ENCODE measurements around the gene PLPPR2. TPM values are rescaled to one million over a fixed set of nuclear protein-coding genes. Genes with fewer than 3 reads are reported as not detected.
"Not testable (repeated sequence)": the region's sequence is repeated elsewhere in the genome, so short reads cannot be mapped to it uniquely, and the experiment has no call there.

PLPPR2 gene
- total RNA-seq, 1 donor from 2014 or later = 61.4 TPM

DNA sequence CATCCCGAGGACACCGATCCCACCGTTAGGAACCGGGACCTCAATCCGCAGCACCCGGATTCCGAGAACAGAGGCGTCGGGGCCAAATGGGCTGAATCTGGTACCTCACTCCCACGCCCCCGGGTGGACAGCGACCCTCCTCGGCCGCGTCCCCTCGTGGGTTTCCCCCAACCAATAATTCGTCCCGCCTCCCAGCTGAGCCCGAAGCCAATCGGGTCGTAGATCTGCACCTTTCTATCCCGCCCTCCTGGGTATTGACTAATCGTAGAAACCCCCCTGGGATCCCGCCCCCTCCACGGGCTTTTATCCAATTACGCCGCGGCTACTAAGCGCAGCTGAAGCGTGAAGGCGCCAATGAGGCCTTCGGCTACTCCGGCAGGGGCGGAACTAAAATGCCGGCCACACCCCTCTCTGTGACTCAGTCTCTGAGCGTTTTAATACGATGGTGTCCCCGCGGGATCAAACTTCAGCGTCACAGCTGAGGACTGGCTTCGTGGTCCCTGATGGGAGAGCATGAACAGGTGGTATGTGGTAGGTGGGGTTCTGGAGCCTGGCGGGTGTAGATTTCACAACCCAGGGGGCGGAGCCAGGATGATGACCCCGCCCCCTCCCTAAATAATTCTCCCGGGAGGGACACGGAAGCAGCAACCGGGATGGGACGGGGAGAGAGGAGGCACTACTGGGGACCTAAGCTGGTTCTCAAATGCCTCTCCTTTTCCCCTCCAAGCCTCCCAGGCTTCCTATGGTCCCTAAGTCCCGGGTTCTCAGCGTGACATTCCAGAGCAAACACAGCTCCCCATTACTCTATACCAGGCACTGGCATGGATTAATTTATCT, 8.9 kb upstream of the PLPPR2 start, which contains the start of the genes CCDC159 and TMEM205:
CCDC159 (plus strand) TSS at position 416 of the 837 bp plus-strand sequence; CDS start at position 504, 88 bp downstream.
TMEM205 (minus strand) TSS at position 165 of the 837 bp plus-strand sequence. CDS start 649 bp downstream, outside the sequence.
- TF ChIP-seq, protein P1, sequence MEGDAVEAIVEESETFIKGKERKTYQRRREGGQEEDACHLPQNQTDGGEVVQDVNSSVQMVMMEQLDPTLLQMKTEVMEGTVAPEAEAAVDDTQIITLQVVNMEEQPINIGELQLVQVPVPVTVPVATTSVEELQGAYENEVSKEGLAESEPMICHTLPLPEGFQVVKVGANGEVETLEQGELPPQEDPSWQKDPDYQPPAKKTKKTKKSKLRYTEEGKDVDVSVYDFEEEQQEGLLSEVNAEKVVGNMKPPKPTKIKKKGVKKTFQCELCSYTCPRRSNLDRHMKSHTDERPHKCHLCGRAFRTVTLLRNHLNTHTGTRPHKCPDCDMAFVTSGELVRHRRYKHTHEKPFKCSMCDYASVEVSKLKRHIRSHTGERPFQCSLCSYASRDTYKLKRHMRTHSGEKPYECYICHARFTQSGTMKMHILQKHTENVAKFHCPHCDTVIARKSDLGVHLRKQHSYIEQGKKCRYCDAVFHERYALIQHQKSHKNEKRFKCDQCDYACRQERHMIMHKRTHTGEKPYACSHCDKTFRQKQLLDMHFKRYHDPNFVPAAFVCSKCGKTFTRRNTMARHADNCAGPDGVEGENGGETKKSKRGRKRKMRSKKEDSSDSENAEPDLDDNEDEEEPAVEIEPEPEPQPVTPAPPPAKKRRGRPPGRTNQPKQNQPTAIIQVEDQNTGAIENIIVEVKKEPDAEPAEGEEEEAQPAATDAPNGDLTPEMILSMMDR (IDR thresholded peaks at IDR 0.05) = no peak
- intact Hi-C loops (cut with DNase I) = loop anchor here (1.0 kb wide), 3 partner anchors 9 to 89 kb away; partner anchors contain the start of genes ODAD3, PLPPR2, PRKCSH and SWSAP1
- DNase-seq (ENCODE audit: low spot score in 2 of 2) = peak; percentile 98 to 100
- Histone ChIP-seq H3K27me3 (no peaks in the 10 kb centered on the region), H3K36me3 (peaks cover 0 to 2% of the 10 kb centered on the region in 2 donors), H3K4me3 (peak within 1 kb of the TSS; percentile 65 to 92), H3K27ac (peak within 1 kb of the TSS; percentile 79 to 94), H3K9me3 (no peaks in the 10 kb centered on the region), H3K4me1 (peaks cover 11 to 17% of the 10 kb centered on the region in 2 donors)

DNA sequence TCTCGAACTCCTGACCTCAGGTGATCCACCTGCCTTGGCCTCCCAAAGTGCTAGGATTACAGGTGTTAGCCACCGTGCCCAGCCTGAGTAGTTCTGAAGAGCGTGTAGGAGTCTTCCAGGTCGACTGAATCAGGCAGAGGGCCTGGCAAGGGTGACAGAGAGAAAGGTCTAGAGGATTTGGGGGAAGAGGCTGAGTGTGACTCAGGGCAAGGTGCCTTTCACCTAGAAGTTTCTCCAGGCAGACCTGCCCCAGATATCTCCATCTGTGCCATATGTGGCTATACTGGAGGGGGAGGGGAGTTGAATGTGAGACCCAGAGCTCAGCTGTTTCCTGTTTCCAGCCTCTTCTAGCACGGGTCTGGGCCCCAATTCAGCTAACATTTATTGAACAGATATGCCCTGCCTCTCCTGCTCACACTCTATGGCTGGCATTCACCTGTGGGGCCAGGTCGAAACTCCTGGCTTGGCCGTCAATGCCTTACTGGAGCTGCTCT, 7.6 kb upstream of the PLPPR2 start:
- Histone ChIP-seq H3K4me3 (no peak overlapping the region), H3K27me3 (no peaks in the 10 kb centered on the region), H3K4me1 (peaks cover 11 to 17% of the 10 kb centered on the region in 2 donors), H3K27ac (peak overlapping the region in 1 of 2 donors; percentile 79), H3K36me3 (no peaks in the 10 kb centered on the region), H3K9me3 (no peaks in the 10 kb centered on the region)
- DNase-seq (ENCODE audit: low spot score in 2 of 2) = no peak
- intact Hi-C loops (cut with DNase I) = no loop called here
- TF ChIP-seq, protein P1 (IDR thresholded peaks at IDR 0.05) = no peak

DNA sequence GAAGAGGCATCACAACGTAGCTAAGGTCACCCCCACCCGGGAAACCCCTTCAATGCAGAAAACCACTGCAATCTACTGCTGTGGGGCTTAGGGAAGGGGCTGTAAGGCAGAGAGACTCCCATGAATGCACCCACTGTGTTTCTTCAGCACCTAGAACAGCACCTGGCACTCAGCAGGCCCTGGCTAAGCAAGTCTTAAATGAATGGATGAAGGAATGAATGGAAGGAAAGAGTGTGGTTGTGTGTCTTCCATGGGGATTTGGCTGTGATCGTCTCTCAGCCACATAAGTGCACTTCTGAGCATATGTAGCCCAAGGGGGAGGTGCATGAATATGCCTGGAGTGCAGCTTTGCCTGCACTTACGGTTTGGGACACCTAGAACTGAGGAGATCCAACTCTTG, 6.1 kb upstream of the PLPPR2 start:
- H3K4me1 ChIP-seq = peaks cover 11% of the 10 kb centered on the region in 2 donors
- TF ChIP-seq, protein P1 (IDR thresholded peaks at IDR 0.05) = no peak
- H3K9me3 ChIP-seq = no peaks in the 10 kb centered on the region
- no peaks in the 10 kb centered on the region for H3K36me3 ChIP-seq
- H3K27ac ChIP-seq = no peak overlapping the region
- no peak overlapping the region for H3K4me3 ChIP-seq
- H3K27me3 ChIP-seq = no peaks in the 10 kb centered on the region
- DNase-seq (ENCODE audit: low spot score in 2 of 2) = no peak
- intact Hi-C loops (cut with DNase I) = no loop called here

DNA sequence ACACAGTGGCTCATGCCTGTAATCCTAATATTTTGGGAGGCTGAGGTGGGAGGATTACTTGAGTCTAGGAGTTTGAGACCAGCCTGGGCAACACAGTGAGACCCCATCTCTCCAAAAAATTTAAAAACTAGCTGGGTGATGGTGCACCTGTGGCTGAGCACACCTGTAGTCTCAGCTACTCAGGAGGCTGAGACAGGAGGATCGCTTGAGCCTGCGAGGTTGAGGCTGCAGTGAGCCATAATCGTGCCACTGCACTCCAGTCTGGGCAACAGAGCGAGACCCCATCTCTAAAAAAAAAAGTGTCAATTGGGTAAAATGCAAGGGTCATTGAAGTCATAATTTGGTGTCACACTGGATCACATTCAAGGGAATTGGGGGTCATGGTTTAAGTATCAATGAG, 1.1 kb upstream of the PLPPR2 start:
- H3K4me3 ChIP-seq; H3K9me3 ChIP-seq; H3K36me3 ChIP-seq; H3K27ac ChIP-seq; DNase-seq (ENCODE audit: low spot score in 2 of 2); H3K27me3 ChIP-seq; intact Hi-C loops (cut with DNase I): not testable (repeated sequence)
- H3K4me1 ChIP-seq = peaks cover 3 to 10% of the 10 kb centered on the region in 2 donors

DNA sequence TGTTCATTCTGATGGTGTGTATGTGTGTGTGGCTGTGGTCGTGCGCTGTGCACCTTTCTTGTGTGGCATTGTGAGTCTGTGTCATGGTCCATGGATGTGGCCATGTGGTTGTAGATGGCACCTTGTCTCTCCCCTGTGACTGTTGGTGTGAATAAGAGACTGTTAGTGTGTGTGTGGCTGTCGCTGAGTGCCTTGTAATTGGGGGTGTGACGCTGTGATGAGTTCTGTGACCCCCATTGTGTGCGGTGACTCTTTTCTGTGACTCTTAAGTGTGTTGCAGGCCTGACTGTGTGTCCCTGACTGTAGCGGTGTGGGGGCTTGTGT, 804 bp downstream of the PLPPR2 start:
- intact Hi-C loops (cut with DNase I) = loop anchor here (5.0 kb wide), 1 partner anchor 59 kb away; the partner anchor contains the start of gene TSPAN16
- H3K27me3 ChIP-seq = no peaks in the 10 kb centered on the region
- H3K4me3 ChIP-seq = peak overlapping the region; percentile 60 to 85
- H3K36me3 ChIP-seq = peaks cover 9 to 13% of the 10 kb centered on the region in 2 donors
- H3K9me3 ChIP-seq = no peaks in the 10 kb centered on the region
- no peak for DNase-seq (ENCODE audit: low spot score in 2 of 2)
- H3K4me1 ChIP-seq = peaks cover 3 to 10% of the 10 kb centered on the region in 2 donors
- TF ChIP-seq, protein P1 (IDR thresholded peaks at IDR 0.05) = no peak
- H3K27ac ChIP-seq = peak overlapping the region; percentile 73 to 77

All from ascending aorta (tissue), 2 donors.